Suprapubic skin (tissue), 3 donors: ENCODE data around the gene SLK.

Experiments used
- CTCF ChIP-seq, 2 donors: fragments of 200-600 bp in 1 of 2; fragments of 450-650 bp in 1 of 2; sonication (generic) in 1 of 2; IDR thresholded peaks; one replicate each; pipeline ENCODE4 v1.5.1; 2016 to 2019; ENCODE audit warnings: antibody characterized with exemption in 2 of 2, mild to moderate bottlenecking in 1 of 2, moderate library complexity in 1 of 2
- POLR2AphosphoS5 ChIP-seq, 3 donors: sonication (generic); formaldehyde crosslinking; IDR thresholded peaks; one replicate each; pipeline ENCODE4 v1.6.1; 2017; ENCODE audit warnings: antibody characterized with exemption in 3 of 3

GRCh38 chr10:103925591-103925990, 41.3 kb upstream of the SLK start:
- no peak for TF ChIP-seq POLR2AphosphoS5 (IDR thresholded peaks at IDR 0.05)
- TF ChIP-seq CTCF (IDR thresholded peaks at IDR 0.05) = no peak
